IPS DF 4.7 (cell line): ENCODE measurements around the gene CLIC3.

Source experiments
- DNase-seq: peaks from one replicate; pipeline ENCODE4 v3.0.0-alpha.2; 2013; ENCODE audit warnings: low spot score; ENCODE audit errors: extremely low read depth

Gene CLIC3

DNA sequence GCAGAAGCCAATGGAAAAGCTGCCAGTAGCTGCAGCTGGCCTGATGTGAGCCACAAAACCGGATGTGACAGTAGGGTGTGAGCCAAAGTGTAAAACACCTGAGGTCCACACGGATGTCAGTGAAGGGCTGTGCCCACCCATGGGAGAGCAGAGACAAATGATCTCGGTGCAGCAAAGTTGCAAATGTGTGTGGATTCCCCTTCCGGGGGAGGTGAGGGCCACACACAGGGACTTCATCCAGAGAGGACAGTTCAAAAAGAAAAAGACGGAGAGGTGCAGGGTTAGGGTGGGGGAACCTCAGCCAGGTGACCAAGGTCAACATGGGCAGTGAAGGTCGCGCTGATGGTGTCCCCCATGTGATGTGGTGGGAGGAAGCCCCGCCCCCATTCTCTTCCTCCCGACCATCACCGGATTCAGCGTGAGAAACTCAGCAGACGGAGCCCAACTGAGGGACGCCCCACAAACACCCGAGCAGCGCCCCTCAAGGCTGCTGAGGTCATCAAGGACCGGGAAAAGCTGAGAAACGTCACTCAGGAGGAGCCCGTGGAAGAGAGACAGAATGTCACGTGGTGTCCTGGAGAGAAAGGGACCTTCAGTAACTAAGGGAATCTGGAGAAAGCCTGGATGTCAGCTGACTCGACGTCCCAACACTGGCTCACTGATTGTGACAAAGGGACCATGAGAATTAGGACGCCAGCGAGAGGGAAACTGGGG is 30.4 kb downstream of the CLIC3 start:
- DNase-seq, result no peak

DNA sequence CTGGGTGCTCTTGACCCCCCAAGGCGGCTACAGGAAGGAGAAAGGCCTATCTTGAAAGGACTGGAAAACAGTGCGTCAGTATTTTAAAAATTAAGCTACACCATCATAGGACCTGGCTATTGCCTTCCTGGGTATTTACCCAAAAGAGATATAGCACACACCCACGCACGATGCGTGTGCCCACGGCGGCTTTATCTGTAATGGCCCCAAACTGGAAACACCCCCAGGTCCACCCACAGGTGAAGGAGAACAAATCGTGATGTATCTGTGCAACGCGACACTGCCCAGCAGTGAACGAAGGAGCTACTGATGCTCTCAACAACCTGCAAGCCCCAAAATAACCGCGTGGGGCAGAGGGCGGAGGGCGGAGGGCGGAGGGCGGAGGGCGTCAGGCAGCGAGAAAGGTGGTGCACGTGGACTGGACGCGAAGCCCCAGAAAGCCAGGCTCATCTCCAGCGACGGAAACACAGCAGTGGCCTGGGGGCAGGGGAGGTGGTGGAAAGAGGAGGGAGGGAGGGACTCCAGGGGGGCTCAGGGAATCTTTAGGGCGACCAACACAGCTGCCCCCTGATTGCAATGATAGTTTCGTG is 31.4 kb downstream of the CLIC3 start:
- DNase-seq, result no peak

DNA sequence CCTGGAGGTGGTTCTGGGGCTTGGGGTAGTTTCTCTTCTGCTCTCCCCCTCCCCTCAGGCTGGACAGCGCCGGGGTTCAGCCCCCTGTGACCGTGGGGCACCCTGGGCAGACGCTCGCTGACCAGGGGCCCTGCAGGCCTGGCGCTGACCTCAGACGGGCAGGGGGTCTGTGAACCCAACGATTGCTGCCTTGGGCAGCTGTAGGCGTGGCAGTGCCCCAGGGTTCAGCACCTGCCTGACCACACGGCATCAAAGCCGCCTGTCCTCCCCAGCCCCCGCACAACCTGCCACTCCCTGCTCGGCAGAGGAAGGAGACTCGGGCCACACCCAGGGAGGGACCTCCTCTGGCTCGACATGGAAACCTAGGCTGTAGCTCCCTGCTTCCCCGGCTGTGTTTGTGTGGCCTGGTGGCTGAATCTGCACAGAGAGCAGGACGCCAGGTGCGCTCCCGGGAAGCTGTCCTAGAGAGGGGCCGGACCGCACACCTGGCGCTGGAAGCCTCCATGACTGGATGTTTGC is 32.1 kb downstream of the CLIC3 start:
- DNase-seq, result no peak

DNA sequence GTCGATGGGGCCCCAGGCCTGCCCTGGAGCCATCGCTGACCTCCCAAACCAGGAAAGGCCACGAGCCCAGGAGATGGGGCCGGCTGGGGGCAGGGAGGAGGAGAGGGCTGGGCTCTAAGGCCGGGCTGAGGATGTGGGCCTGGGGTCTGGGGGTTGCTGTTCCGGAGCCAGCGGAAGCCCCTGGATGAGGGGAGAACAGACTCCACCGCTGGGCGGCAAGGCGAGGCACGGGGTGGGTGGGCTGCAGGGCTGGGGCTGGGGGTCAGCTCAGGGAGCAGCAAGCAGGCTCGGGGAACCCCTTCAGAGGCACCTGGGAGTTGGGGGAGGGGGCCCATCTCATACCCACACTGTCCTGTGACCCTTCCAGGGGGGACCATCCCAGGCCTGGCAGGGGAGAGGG is 32.6 kb downstream of the CLIC3 start:
- no peak for DNase-seq

DNA sequence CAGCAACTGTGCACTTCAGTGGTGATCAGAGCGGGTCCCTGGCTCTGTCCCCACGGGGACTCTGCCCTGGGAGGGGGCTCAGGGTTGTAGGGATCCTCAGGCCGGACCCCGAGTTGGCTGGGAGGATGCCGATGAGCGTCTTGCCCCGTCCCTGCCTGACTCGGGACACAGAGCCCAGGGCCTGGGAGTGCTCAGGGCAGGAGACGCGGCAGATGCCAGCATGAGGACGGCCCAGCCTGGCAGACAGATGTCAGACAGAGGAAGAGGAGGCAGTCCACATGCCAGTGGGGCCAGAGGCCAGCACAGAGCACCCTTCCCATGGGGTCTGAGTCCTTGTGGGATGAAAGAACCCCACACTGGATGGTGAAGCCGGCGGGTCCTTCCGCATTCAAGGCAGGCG is 33.0 kb downstream of the CLIC3 start:
- no peak for DNase-seq

DNA sequence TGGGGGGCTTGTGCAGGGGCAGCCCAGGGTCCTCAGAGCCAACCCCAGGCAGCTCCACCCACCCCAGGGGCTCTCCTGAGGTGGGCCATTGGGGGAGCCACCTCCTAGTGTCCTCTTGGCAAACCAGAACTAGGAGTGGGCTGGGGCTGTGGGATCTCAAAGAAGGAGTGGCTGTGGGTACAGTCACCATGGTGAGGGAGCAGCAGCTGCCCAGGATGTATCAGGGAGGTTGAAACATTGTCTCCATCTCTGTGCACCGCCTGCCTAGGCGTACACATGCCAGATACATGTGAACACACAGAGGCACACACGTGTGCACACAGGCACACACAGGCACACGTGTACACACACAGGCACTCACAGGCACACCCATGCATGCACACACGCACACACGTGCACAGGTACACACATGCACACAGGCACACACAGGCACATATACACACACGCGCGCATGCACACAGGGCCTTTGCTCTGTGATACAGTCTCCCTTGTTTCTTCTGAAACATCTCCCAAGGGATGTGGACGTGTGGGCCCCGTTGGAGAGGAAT is 33.6 kb downstream of the CLIC3 start:
- no peak for DNase-seq

DNA sequence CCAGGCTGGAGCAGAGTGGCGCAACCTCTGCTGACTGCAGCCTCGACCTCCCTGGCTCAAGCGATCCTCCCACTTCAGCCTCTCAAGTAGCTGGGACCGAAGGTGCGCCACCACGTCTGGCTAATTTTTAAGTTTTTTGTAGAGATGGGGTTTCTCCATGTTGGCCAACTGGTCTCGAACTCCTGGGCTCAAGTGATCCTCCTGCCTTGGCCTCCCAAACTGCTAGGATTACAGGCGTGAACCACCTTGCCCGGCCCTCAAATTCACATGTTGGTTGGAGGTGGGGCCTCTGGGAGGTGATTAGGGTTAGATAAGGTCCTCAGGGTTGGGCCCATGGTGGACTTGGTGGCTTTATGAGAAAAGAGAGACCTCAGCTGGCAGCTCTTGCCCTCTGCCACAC is 34.2 kb downstream of the CLIC3 start:
- DNase-seq, result no peak

DNA sequence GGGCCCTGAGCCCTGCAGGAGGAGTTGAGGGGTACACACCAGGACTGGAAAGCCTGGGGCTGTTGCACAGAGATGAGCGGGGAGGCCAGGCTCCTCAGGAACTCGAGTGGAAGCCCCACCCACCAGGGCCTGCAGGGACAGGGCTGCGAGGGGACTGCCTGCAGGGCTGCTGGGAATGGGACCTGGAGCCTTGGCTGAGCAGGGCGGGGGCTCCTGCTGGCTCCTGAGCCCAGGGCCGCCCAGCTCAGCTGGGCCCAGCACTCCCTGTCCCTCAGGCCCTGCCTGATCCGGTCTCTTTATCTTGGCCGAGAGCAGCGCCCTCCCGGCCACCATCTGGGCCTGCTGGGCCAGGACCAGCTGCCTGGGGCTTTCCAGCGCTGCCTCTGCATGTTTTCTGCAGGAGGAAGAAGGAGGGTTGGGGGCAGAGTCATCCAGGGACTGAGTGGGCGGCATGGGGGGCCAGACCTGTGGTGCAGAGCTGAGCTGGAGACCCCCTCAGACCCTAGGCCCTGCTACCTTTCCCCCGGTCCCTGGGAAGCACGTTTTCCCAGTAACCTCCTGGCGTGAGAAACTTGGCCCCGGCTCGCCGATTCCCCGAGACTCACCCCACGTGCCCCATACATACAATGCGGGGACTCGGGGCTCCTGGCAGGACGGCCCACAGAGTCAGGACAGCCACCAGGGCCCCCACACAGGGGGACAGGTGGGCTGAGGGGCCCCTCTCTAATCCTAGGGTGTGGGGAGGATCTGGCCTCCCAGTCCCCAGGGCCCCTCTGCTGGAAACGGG is 34.9 kb downstream of the CLIC3 start:
- DNase-seq, result no peak

DNA sequence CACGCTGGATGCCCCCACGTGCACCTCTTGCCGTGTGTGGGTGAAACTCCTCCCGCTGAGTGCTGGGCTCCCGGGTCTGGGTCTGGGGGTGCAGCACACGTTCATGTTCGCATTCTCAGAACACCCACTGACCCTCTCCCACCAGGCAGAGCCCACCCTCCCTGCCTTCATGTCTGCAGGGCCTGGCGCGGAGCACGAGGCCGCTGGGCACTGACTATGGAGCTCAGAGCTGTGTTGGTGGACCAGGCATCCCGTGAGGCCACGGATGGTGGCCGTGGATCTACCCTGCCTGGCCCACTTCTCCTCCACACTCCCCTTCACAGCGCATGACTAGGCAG is 35.5 kb downstream of the CLIC3 start:
- no peak for DNase-seq

DNA sequence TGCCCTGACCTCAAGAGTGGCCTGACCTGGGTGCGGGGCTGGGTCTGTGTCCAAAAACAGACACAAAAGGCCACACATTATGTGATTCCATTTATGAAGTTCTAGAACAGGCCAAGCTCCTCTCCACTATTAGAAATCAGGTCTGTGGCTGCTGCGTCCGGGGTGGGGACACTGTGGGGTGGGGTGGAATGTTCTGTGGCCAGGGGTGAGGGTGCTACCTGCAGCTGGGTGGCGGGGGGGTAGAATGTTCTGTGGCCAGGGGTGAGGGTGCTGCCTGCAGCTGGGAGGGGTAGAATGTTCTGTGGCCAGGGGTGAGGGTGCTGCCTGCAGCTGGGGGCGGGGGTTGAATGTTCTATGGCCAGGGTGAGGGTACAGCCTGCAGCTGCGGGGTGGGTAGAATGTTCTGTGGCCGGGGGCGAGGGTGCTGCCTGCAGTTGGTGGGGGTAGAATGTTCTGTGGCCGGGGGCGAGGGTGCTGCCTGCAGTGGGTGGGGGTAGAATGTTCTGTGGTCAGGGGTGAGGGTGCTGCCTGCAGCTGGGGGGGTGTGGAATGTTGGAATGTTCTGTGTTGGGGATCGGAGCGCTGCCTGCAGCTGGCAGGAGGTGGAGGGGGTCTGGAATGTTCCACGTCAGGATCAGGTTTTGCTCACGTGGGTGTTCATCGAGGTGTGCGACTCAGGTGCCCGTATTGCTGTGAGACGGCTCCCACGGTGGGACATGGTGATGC is 36.0 kb downstream of the CLIC3 start:
- no peak for DNase-seq

DNA sequence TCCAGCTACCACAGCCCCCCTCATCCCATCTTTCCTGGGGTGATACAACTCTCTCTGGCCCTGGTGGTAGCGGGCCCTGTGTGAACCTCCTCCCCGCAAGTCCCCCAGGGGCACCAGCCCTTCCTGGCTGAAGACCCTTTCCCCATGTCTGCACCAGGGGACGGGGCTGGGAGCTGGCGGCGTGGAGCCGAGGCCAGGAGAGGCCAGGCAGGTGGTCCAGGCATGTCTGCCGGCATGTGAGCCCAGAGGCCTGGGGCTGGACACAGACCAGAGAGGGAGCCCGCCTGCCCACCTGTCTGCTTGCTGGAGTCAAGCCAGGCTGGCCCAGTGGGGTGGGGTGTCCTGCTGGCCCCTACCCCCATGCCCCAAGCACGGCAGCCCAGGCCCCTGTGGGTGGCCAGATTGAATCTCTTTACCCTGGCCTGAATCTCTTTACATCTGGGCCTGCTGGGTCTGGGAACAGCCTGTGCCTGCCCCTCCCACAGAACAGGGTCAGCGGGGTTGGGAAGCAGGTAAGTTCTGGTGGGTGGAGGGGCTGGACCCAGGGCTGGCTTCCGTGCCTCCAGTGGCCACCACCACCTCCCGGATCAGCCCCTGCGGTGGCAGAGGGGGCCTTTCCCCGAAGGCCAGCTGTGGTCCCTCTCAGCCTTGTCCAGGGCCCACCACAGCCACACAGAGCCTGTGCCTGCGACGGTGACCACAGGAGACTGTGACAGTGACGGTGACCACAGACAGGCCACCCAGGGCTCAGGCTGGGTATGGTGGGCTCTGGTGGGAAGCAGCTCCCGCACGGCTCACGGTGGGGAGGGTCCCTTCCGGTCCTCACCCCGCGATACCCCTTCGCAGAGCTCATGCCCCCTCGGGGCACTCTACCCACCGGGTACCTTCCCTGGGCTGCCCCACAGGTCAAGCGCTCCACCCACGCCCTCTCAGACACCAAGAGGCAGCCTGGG is 37.2 kb downstream of the CLIC3 start:
- DNase-seq, result no peak

DNA sequence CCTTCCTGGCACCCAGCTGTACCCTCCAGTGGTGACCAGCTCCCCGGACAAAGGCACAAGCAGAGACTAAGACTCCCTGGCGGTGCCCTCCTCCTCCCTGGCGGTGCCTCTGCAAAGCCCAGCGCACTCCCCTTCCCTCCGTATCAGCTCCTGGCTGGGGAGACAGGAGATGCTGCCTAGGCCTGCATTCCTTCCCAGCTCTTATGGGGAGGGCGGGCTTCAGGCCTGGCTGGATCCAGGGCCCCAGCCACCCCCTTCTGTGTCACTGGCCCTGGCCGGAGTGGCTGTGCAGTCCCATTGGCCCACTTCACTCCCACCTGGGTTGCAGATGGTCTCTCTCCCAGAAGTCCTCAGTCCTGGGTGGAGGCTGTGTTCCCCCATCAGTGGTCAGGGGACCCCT is 37.9 kb downstream of the CLIC3 start:
- no peak for DNase-seq

DNA sequence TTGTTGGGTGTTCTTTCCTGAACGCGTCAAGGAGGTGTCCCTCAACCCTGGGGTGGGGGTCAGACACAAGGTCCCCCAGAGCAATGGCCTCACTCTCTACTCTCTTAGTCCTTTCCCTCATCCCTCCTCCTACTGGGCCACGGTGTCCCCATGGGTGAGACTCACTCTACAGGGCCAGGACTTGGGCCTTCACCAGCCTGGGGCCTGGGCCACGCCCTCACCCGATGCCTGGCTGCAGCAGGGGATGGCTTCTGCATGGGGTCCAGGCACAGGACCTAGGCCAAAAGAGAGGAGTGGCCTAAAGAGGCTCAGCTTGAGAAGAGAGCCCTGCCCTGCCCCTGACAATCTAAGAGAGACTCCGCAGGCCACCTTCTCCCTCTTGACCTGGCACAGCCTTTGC is 38.5 kb downstream of the CLIC3 start:
- DNase-seq, result no peak

DNA sequence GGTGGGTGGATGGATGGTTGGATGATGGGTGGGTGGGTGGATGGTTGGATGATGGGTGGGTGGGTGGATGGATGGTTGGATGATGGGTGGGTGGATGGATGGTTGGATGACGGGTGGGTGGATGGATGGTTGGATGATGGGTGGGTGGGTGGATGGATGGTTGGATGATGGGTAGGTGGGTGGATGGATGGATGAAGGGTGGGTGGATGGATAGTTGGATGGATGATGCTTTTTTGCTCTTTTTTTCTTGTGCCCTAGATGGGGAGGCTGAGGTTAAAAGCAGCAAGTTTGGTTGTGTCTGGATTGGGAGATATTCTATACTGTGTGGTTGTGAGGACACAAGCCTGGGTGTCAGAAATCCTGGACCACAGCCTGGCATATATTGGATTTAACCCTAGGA is 38.9 kb downstream of the CLIC3 start:
- DNase-seq, result no peak

DNA sequence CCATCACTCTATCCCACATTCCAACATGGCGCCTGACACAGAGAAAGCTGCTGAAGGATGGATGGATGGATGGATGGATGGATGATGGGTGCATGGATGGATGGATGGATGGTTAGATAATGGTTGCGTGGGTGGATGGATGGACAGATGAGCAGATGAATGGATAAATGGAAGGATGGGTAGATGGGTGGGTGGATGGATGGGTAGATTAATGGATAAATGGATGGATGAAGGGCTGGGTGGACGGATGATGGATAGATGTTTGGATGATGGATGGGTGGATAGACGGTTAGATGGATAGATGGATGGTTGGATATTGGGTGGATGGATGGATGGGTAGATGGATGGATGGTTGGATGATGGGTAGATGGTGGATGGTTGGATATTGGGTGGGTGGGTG is 39.8 kb downstream of the CLIC3 start:
- no peak for DNase-seq

DNA sequence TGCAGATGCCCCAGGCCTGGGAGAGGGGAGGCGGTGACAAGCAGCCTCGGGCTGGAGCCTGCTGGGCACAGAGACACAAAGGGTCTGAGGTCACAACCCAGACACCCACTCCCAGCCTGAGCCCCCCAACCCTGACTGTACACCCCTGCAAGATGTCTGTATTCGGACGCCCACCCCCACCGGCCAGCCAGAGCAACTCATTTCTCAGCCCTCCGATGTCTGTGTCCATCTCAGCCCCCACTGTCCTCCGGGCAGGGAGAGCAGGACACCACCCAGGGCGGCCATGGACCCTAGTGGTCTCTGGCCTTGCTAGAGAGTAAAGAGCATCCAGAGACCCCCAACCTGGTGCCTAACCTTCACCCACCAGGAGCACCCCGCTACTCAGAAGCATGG is 40.4 kb downstream of the CLIC3 start:
- DNase-seq, result no peak

DNA sequence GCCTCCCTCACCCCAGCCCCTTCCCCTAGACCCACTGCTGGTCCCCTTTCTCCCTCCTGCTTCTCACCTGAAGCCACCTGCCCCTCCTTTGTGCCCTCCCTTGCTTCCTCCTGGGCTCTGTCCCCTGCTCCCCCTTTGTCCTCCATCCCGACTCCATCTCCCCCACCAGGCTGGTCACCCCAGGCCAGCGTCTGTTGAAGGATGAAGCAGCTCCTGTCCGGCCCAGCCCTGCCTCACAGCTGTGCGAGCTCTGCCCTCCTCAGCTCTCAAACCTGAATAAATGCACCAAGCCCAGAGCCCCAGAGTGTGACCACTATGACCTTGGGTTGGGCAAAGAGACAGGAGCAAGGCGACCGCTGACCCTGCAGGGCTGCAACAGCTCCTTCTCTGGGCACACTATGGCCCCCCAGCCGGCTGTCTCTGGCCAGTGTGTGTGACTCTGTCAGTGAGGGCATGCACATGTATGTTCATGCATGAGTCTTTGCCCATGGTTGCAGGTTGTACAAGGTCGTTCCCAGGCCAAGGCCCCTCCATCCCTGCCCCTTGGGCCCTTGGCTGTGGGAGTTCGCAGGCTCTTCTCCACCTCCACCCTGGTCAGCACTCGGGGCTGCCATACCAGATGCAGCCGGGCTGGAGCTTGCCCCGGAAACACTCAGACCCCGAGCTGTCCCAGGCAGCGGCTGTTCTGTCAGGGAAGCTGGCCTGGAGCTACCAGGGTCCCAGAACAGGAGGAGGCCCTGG is 41.0 kb downstream of the CLIC3 start:
- DNase-seq, result no peak

DNA sequence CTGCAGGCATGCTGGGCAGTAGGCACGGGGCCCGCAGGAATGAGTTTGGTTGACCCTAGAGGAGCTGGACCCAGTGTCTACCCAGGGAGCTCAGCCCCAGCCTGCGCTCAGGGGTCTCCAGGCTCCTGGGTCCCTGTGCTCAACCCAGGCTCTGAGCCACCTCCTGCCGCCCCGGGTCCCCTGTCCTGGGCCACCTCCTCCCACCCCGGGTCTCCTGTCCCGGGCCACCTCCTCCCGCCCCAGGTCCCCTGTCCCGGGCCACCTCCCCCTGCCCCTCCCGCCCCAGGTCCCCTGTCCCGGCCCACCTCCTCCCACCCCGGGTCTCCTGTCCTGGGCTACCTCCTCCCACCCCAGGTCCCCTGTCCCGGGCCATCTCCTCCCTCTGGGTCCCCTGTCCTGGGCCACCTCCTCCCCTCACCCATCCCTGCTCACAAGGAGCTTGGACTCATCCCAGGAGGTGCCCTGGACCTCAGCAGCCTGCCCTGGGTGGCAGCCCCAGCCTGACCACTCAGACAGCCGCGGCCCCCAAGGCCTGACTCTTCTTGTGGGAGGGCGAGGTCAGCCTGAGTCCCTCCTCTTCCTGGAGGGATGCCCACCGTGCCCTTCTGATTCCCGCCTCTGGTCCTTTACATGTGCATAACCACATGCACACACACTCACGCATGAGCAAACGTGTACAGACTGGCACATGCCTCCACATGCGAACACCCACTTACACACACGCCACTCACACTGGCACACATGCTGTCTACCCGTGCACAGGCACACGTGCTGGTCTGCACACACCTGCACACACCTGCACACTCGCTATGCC is 41.9 kb downstream of the CLIC3 start:
- DNase-seq, result no peak

DNA sequence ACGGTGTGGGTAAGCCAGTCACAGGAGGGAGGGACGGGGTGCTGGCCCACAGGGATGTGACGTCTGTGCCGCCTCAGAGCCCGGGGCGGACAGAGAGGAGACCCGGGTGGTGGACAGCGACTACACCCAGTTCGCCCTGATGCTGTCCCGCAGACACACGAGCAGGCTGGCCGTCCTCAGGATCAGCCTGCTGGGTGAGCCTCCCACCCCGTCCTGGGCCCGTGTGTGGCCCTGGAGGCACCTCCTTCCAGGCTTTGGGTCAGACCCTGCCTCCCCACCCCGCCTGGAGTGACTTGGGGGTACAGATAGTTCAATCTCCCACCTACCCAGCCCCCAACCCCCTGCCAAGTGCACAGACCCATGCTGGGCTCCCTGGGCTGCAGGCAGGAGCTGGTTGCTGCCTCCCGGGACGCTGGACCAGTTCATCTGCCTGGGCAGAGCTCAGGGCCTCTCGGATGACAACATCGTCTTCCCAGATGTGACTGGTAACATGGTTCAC is 42.5 kb downstream of the CLIC3 start:
- no peak for DNase-seq
